ENCODE results near the gene SMARCD1.

Gene SMARCD1

GRCh38 chr12:50040657-50041056 is 44.5 kb upstream of the SMARCD1 start:
- Histone ChIP-seq H3K27me3 (ENCODE audit: insufficient read depth, low read length, poor library complexity, severe bottlenecking) (no peaks in the 10 kb centered on the region), H3K9ac (ENCODE audit: low read depth, low read length, poor library complexity, severe bottlenecking) (no peak overlapping the region), H3K9me3 (ENCODE audit: insufficient read depth, low read depth, low read length) (no peaks in the 10 kb centered on the region), H3K4me3 (ENCODE audit: low read length, poor library complexity, severe bottlenecking) (no peak overlapping the region), H3K36me3 (ENCODE audit: insufficient read depth, low read length) (no peaks in the 10 kb centered on the region), H4K20me1 (ENCODE audit: insufficient read depth, low read length, poor library complexity, severe bottlenecking) (no peaks in the 10 kb centered on the region), H3K9me2 (replicated peaks; ENCODE audit: low read depth, low read length) (no peaks in the 10 kb centered on the region), H3K79me2 (ENCODE audit: insufficient read depth, low read length) (no peaks in the 10 kb centered on the region), H2AFZ (ENCODE audit: low read length) (no peak overlapping the region), H3K4me1 (ENCODE audit: insufficient read depth, low read length, poor library complexity, severe bottlenecking) (no peaks in the 10 kb centered on the region), H3F3A (ENCODE audit: low read depth) (no peaks in the 10 kb centered on the region), H3K4me2 (ENCODE audit: low read depth, low read length, poor library complexity, severe bottlenecking) (no peak overlapping the region)
- no peak for TF ChIP-seq EZH2phosphoT487 (IDR thresholded peaks at IDR 0.05; ENCODE audit: borderline replicate concordance)
- no peak for TF ChIP-seq CTCF (conservative IDR thresholded peaks at IDR 0.05; ENCODE audit: low read length)

GRCh38 chr12:50041062-50041860 is 43.9 kb upstream of the SMARCD1 start:
- Histone ChIP-seq H3K9me3 (ENCODE audit: insufficient read depth, low read depth, low read length) (no peaks in the 10 kb centered on the region), H4K20me1 (ENCODE audit: insufficient read depth, low read length, poor library complexity, severe bottlenecking) (no peaks in the 10 kb centered on the region), H3K79me2 (ENCODE audit: insufficient read depth, low read length) (no peaks in the 10 kb centered on the region), H3K4me3 (ENCODE audit: low read length, poor library complexity, severe bottlenecking) (no peak overlapping the region), H3K36me3 (ENCODE audit: insufficient read depth, low read length) (no peaks in the 10 kb centered on the region), H3K4me2 (ENCODE audit: low read depth, low read length, poor library complexity, severe bottlenecking) (no peak overlapping the region), H3K9ac (ENCODE audit: low read depth, low read length, poor library complexity, severe bottlenecking) (no peak overlapping the region), H3K4me1 (ENCODE audit: insufficient read depth, low read length, poor library complexity, severe bottlenecking) (no peaks in the 10 kb centered on the region), H3K27me3 (ENCODE audit: insufficient read depth, low read length, poor library complexity, severe bottlenecking) (no peaks in the 10 kb centered on the region), H3K9me2 (replicated peaks; ENCODE audit: low read depth, low read length) (no peaks in the 10 kb centered on the region), H3F3A (ENCODE audit: low read depth) (no peaks in the 10 kb centered on the region), H2AFZ (ENCODE audit: low read length) (no peak overlapping the region)
- TF ChIP-seq EZH2phosphoT487 (IDR thresholded peaks at IDR 0.05; ENCODE audit: borderline replicate concordance): no peak
- no peak for TF ChIP-seq CTCF (conservative IDR thresholded peaks at IDR 0.05; ENCODE audit: low read length)

GRCh38 chr12:50041962-50042361 is 43.2 kb upstream of the SMARCD1 start:
- Histone ChIP-seq H3K9me3 (ENCODE audit: insufficient read depth, low read depth, low read length) (no peaks in the 10 kb centered on the region), H3K79me2 (ENCODE audit: insufficient read depth, low read length) (no peaks in the 10 kb centered on the region), H3K4me1 (ENCODE audit: insufficient read depth, low read length, poor library complexity, severe bottlenecking) (no peaks in the 10 kb centered on the region), H4K20me1 (ENCODE audit: insufficient read depth, low read length, poor library complexity, severe bottlenecking) (no peaks in the 10 kb centered on the region), H3K4me3 (ENCODE audit: low read length, poor library complexity, severe bottlenecking) (no peak overlapping the region), H3K36me3 (ENCODE audit: insufficient read depth, low read length) (no peaks in the 10 kb centered on the region), H3K4me2 (ENCODE audit: low read depth, low read length, poor library complexity, severe bottlenecking) (no peak overlapping the region), H3K9ac (ENCODE audit: low read depth, low read length, poor library complexity, severe bottlenecking) (no peak overlapping the region), H3K9me2 (replicated peaks; ENCODE audit: low read depth, low read length) (no peaks in the 10 kb centered on the region), H2AFZ (ENCODE audit: low read length) (no peak overlapping the region), H3F3A (ENCODE audit: low read depth) (no peaks in the 10 kb centered on the region), H3K27me3 (ENCODE audit: insufficient read depth, low read length, poor library complexity, severe bottlenecking) (no peaks in the 10 kb centered on the region)
- no peak for TF ChIP-seq EZH2phosphoT487 (IDR thresholded peaks at IDR 0.05; ENCODE audit: borderline replicate concordance)

- no peaks in the 10 kb centered on the region for H3K36me3 ChIP-seq (ENCODE audit: insufficient read depth, low read length)
- no peak overlapping the region for H3K9ac ChIP-seq (ENCODE audit: low read depth, low read length, poor library complexity, severe bottlenecking)
- TF ChIP-seq EZH2phosphoT487 (IDR thresholded peaks at IDR 0.05; ENCODE audit: borderline replicate concordance) (no peak), CTCF (conservative IDR thresholded peaks at IDR 0.05; ENCODE audit: low read length) (no peak)
- H3K4me1 ChIP-seq (ENCODE audit: insufficient read depth, low read length, poor library complexity, severe bottlenecking): no peaks in the 10 kb centered on the region
- H3K4me2 ChIP-seq (ENCODE audit: low read depth, low read length, poor library complexity, severe bottlenecking): no peak overlapping the region
- no peaks in the 10 kb centered on the region for H4K20me1 ChIP-seq (ENCODE audit: insufficient read depth, low read length, poor library complexity, severe bottlenecking)
- no peaks in the 10 kb centered on the region for H3K9me2 ChIP-seq (replicated peaks; ENCODE audit: low read depth, low read length)
- no peak overlapping the region for H3K4me3 ChIP-seq (ENCODE audit: low read length, poor library complexity, severe bottlenecking)
- H3K9me3 ChIP-seq (ENCODE audit: insufficient read depth, low read depth, low read length): no peaks in the 10 kb centered on the region
- no peaks in the 10 kb centered on the region for H3F3A ChIP-seq (ENCODE audit: low read depth)
- H3K79me2 ChIP-seq (ENCODE audit: insufficient read depth, low read length): no peaks in the 10 kb centered on the region
- H2AFZ ChIP-seq (ENCODE audit: low read length): no peak overlapping the region
- no peaks in the 10 kb centered on the region for H3K27me3 ChIP-seq (ENCODE audit: insufficient read depth, low read length, poor library complexity, severe bottlenecking)
These were observed 42.4 kb upstream of the SMARCD1 start for GRCh38 chr12:50042693-50043092.
